HG03432 (cell line): Measurements from ENCODE around the gene FBH1.
"Not testable (repeated sequence)": the region's sequence is repeated elsewhere in the genome, so short reads cannot be mapped to it uniquely, and the experiment has no call there.

ENCODE experiments used
- ATAC-seq: cut with Tn5 transposase; IDR thresholded peaks from one replicate; pipeline ENCODE4 v1.9.1; 2021; ENCODE audit warnings: mild to moderate bottlenecking, moderate library complexity; ENCODE audit not compliant: unreplicated experiment

Gene FBH1

GRCh38 chr10:5958077-5958476 is 68.0 kb downstream of the FBH1 start:
- no peak for ATAC-seq

GRCh38 chr10:5958675-5959074 is 68.6 kb downstream of the FBH1 start:
- ATAC-seq, result no peak

- ATAC-seq, result no peak
Observed at GRCh38 chr10:5959142-5959541, 69.1 kb downstream of the FBH1 start.

GRCh38 chr10:5959581-5960069 is 69.6 kb downstream of the FBH1 start:
- ATAC-seq, result no peak

- no peak for ATAC-seq
Observed at GRCh38 chr10:5960070-5960972, 70.3 kb downstream of the FBH1 start.

GRCh38 chr10:5960973-5961275 is 70.9 kb downstream of the FBH1 start:
- ATAC-seq, result not testable (repeated sequence)

- ATAC-seq, result no peak
Observed at GRCh38 chr10:5961405-5962100, 71.5 kb downstream of the FBH1 start.

- ATAC-seq, result not testable (repeated sequence)
Observed at GRCh38 chr10:5962358-5962940, 72.4 kb downstream of the FBH1 start.

GRCh38 chr10:5963071-5963470 is 73.0 kb downstream of the FBH1 start:
- ATAC-seq, result no peak

- ATAC-seq, result no peak
Observed at GRCh38 chr10:5963591-5963990, 73.5 kb downstream of the FBH1 start.

GRCh38 chr10:5964736-5965135 is 74.7 kb downstream of the FBH1 start:
- no peak for ATAC-seq

GRCh38 chr10:5965266-5965665 is 75.2 kb downstream of the FBH1 start:
- ATAC-seq, result no peak

GRCh38 chr10:5968037-5968680 is 78.1 kb downstream of the FBH1 start:
- no peak for ATAC-seq

GRCh38 chr10:5968681-5969453 is 78.8 kb downstream of the FBH1 start:
- ATAC-seq, result no peak

- no peak for ATAC-seq
Observed at GRCh38 chr10:5970066-5970465, 80.0 kb downstream of the FBH1 start.

- ATAC-seq, result no peak
Observed at GRCh38 chr10:5970527-5970926, 80.5 kb downstream of the FBH1 start.

GRCh38 chr10:5971315-5971832 is 81.3 kb downstream of the FBH1 start:
- no peak for ATAC-seq

GRCh38 chr10:5971886-5972285 is 81.8 kb downstream of the FBH1 start:
- no peak for ATAC-seq

GRCh38 chr10:5973069-5973468 is 83.0 kb downstream of the FBH1 start:
- ATAC-seq, result no peak
